ENCODE measurements around the gene BAZ2A.

The BAZ2A gene

GRCh38 chr12:56546680-56547079 lies 83.4 kb downstream of the BAZ2A start:
- no peak for TF ChIP-seq CTCF (IDR thresholded peaks at IDR 0.05; ENCODE audit: low read depth, low read length)
- H3K4me3 ChIP-seq (ENCODE audit: low read depth, low read length), result no peak overlapping the region
